ENCODE data around the gene SEC61A1.

SEC61A1 gene

DNA sequence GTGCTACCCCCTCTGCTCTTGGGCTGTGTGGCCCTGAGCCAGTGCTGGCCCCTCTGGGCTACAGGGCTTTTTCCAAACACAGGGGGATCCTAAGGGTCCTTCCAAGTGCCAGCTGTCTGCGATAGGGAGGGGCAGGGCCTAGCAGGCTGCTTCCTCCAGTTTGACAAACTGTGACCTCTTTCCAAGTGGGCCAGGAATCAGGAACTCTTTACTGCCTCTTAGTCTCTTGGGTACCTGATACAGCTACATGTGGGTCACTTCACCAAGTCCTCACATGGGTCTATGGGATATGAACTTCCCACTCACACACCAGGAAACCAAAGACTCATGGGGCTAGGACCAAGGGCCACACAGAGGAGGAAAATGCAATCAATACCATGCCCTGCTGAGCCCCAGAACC lies 25.4 kb downstream of the SEC61A1 start:
- DNase-seq (ENCODE audit: low spot score), result no peak

DNA sequence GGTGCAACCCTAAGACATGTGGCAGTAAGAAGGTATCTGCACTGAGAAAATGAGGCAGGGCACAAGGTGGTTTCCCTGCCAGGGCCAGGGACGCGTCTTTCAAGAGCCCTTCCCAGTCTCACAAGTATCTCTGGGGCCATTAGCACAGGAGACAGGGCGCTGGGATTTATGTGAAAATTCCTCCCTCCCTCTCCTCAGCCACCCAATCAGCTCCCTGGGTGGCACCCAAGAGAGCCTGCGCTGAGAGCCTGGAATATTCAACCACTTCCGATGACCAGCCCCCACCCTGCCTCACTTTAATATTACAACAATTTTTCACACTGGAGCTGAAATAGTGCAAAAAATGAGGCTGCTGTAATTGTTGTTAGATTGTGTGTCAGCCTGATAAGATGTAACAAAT lies 26.1 kb downstream of the SEC61A1 start:
- DNase-seq (ENCODE audit: low spot score), result no peak

DNA sequence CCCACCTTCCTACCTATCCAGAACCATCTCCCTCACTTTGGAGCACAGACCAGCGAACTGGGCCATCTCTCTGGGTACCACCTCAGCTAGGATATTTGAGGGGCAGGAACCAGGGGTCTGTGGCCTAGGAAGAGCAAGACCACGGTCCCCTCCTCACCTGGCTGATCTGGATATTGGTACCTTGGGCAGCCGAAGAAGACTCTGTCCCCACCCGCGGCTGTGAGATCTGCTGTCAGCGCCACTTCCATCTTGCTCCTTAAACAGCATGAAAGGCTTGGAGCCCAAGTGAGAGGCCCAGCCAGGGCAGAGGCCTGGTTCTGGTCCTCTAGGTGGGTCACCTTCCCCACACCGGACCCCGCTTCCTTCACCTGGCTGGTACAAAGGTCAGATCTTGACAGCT lies 26.6 kb downstream of the SEC61A1 start:
- no peak for DNase-seq (ENCODE audit: low spot score)

DNA sequence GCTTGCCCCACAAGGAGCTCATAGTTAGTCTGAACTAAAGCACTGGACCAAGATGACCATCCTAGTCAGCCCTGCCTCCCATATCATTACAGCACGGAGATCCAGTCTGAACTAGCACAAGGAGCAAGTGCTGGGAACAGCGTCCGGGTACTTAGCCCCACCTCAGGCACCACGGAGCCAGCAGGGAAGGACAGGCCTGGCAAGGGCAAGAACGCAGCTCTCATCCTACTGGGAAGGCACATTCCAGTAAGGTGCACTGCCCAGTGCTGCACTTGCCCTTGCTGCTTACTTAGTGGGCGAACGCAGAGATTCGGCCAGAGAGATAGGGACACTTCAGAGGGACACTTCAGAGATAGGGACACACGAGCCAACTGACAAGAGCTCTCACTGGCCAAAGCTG lies 27.6 kb downstream of the SEC61A1 start:
- DNase-seq (ENCODE audit: low spot score), result no peak

DNA sequence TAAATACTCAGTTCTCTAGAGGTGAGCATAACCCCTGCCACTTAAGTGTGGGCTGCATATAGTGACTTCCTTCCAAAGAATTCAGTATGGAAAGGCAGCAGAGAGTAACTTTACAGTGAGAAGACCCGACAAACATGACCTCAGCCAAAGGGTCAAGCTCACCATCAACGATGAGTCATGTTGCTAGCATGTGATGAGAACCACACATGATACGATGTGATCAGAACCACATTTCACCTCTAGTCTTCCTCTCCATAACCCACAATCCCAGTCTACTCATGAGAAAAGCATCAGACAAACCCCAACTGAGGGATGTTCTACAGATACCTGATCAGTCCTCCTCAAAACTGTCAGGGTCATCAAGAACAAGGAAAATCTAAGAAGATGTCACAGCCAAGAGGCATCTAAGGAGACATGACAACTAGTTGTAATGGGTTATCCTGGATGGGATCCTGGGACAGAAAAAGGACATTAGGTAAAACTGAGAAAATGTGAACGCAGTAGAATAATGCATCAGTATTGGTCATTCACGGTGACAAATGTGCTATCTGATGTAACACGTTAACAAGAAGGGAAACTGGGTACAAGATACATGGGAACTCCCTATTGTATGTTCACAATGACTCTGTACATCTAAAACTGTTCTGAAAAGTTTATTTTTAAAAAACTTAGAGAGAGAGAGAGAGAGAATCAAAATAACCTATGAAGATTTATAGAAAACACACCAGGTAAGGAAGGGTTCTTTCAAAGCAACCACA lies 28.3 kb downstream of the SEC61A1 start:
- DNase-seq (ENCODE audit: low spot score), result no peak

DNA sequence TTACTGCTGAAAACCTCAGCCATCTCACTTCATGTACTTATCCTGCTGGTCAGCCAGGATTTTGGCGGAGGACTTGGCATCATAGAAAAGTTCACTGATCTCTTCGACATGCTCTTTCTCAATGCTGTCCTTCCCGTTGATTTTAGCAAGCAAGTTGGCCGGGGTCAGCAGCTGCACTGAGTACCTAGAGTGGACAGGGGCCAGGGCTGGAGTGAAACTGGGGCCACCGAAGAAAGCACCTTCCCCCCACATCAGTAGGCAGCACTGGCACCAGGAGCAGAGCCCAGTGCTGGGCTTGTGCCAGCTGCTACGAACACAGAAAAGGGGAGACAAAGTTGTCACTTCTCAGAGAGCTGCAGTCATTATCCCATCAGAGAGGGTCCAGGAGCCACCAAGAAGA lies 29.0 kb downstream of the SEC61A1 start:
- DNase-seq (ENCODE audit: low spot score), result no peak

DNA sequence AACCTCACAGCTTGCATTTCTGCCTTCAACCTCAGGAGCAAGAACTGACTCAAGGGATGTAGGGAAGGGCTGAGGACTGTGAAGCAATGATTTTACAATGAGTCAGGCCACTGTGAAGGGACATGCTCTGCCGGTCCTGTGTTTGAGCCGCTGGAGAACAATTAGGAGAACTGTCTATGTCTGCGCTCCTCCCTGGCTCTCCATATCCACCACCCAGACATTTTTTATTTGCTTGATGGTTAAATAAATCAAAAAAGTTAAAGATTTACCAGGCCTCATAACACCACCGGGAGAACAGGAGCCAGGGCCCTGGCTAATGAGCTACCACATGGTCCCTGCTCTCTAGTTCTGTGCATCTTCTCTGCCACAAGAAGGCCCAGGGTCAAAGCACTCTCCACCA lies 29.6 kb downstream of the SEC61A1 start:
- no peak for DNase-seq (ENCODE audit: low spot score)

DNA sequence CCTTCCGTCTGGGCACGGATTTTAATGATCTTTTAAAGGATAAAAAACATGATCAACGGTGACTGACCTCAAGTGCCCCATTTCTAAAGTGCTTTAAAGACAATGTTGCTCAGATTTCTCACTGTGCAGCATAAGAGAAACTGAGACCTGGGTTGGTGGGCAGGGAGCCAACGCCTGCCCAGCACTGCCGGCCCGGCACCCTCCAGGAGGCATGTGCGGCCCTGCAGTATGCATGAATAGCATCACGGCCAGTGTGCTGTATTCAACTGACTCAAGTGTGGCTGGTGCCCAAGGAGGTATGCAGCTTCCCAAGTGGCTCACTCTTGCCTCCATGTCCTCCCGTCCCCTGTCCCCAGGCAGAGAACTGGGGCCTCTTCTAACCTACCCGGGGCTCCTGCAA lies 30.3 kb downstream of the SEC61A1 start:
- no peak for DNase-seq (ENCODE audit: low spot score)

DNA sequence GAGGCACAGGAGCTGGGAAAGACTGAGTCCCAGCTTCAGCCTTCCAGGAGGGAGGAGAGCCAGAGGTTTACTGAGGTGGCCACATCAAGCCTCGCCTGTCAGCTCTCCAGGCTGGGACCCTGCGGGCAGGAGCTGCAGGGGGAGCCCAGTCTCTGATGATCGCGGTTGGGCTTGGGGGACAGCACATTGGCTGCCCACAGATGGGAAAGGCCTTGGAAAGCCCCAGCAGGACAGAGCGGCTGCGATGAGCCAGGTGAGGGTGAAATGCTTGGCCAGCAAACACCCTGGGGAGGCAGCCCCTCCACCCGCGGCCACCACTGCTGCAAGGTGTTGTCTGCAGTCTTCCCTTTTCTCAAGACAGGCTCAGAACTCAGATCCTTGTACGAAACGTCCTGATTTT lies 31.2 kb downstream of the SEC61A1 start:
- no peak for DNase-seq (ENCODE audit: low spot score)

DNA sequence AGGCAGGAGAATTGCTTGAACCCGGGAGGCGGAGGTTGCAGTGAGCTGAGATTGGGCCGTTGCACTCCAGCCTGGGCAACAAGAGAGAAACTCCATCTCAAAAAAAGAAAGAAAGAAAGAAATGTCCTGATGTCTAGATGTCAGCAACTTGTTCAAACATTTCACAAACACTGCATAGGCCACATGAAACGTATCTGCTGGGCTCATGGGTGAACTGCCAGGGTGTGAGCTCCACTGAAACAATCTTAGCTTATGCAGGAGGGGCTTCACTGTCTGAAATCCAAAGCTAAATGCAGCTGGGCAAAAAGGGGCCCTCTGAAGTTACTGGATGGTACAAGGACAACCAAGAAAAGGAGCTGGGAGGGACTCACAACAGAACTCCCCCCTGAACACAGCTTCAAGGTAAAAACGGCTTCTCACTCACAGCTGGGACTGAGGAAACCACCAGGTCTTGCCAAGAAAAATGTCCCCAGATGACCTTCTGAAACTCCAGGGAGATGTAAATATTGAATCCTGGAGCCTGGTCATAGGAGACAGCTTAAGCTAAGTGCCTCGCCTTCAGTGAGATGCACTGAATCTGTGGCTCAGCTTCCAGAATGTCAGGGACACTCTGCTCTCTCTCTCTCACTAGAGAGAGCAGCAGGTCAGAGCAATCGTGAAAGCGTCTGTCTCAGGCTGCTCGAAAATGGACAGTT lies 31.9 kb downstream of the SEC61A1 start:
- no peak for DNase-seq (ENCODE audit: low spot score)

DNA sequence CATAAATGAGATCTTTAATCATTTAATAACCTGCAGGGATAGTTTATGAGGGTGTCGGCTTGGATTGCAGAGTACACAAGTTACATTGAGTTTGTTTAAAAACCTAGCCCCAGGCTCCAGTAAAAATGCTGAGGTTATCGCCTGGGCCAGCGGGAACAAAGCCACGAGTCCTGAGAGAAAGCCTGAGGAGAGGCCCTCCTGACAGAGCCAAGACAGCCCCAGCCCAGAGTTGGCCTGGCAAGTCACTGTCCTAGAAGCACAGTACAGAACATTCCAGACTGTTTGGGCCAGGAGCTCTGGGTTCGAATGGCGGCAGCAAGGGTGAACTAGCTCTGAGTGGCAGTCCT lies 32.4 kb downstream of the SEC61A1 start:
- DNase-seq (ENCODE audit: low spot score), result no peak

DNA sequence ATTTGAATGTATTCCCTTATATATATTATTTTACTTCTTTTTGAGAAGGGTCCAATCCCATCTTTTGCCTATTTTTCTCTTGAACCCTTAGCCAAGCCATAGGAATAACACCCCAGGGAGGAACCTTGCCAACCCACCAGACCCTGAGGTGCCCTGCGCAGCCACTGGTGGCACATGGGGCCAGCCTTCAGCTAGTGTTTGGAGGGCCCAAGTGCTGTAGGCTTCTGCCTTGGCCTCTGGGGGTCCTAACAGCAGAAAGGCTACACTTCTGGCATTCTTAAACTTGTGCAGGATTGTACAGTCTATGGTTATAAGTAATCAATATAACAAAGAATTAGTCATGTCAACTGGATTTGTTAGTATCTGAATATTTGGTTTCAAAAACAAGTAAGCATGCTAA lies 36.9 kb downstream of the SEC61A1 start:
- DNase-seq (ENCODE audit: low spot score), result no peak

DNA sequence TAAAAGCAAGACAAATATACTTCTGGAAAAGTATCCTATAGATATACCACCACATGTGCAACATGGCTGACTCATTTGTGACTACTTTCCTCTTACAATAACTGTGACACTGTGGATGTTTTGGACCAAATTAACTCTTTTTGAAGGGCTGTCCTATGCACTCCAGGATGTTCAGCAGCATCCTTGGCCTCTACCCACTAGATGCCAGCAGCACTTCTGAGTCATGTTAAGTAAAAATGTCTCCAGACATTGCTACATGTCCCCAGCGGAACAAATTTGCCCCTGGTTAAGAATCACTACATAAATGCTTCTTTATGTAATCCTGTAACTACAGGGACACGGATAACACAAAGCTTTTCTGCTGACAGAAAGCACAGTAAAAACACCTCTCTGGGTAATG lies 39.3 kb downstream of the SEC61A1 start:
- DNase-seq (ENCODE audit: low spot score), result no peak

DNA sequence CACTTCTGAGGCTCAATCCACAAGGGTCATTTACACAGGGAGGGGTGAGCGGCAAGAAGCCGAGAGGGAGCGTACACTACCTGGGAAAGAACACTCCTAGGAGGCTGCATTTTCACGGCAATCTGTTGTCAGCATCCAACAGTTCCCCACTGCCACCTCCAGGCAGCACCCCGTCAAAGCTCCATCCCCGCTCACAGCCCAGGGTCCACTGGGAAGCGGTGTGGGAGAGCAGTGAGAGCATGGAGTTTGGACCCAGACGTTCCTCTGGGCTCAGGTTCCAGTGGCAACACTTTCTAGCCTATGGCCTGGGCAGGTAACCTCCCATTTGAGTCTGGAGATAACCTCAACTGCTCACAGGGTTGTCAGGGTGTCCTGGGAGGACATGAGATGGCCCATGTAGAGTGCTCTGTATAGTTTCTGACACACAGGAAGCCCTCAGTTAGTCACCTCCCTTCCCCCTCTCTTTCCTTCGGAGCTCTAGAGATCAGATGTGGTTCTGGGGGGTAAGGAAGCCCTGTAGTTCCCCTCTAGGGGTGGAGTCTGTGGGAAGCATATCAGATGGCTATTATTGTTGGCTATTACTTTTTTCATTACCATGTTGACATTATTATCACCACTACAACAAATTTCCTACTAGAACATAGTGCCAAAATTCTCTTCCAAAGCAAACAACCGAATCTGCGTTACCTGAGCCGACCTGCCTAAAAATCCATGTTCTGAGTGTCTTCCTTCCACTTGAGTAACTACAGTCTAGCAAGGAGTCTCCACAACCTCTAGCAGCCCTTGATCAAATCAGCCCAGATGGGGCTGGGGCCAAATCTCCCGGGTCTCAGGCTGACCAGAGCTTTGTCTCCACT lies 42.3 kb downstream of the SEC61A1 start:
- no peak for DNase-seq (ENCODE audit: low spot score)

DNA sequence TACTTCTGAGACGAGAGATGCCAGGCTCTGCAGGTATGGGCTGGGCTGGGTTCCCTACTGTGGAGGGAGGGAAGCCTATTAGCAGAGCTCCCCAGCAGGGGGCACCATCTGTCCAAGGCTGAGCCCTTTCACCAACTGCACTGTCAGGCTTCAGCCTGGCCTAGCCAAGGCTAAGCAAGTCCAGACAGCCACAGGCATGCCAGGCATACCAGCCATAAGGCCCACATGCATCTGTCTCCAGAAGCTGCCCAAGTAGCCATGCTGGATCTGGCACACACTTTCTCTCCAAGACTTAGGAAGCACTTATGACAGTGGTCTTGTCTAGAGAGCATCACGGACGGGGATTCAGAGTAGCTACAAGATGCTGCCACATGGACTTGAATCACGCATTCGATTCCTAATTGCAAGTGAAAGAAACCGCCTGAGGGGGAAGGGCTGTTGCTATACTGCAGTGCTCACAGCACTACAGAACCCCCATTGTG lies 43.0 kb downstream of the SEC61A1 start:
- DNase-seq (ENCODE audit: low spot score), result peak; percentile 88

DNA sequence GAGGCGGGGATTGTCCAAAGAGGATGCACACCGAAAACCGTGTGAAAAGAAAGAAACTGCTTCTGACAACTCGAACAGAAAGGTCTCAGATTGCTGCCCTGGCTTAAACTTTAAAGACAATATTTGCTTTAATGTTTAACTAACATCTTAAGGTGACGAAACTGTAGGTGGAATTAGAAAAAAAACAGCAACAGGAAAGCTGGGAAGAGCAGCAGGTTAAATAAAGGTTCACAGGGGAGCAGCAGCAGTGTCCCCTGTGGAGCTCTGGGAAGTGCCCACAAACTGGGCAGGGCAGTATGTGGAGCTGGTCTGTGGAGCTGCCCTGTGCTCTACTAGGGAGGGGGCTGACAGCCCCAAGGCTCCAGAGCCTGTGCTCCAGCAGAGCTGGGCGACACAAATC lies 46.0 kb downstream of the SEC61A1 start:
- no peak for DNase-seq (ENCODE audit: low spot score)

DNA sequence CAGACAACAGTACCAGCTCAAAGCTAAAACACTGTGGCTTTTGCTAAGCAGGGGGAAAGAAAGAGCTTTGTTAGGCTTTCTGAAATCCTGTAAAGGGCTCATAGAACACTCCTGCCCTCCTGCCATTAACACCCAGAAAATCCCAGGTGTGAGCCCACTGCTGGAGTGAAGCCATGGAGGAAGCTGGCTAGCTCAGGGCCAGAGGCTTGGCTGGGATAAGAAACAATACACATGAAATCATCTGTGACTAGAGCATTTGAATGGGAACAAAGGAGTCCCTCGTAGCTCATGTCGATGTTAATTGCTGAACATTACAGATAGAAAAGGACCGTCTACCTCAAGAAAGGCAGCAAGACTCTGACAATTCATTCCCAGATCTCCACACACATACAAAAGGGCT lies 47.9 kb downstream of the SEC61A1 start:
- DNase-seq (ENCODE audit: low spot score), result no peak

DNA sequence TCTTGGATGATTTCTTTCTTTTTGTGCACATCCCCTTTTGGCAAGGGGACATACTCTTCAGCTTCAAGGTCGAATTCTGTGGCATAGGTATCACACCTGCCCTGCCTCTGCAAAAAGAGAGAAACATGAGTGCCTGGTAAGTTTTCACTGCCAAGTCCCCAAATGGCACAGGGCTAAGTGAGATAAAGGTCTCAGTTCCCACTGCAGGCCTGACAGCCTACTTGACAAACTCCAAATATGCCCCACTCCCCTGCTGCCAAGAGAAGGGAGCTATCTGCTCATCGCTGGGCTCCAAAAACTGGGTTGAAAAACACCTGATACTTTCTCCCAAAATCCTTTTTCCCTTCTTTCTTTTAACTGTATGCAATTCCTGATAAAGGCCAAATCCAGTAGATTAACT lies 48.4 kb downstream of the SEC61A1 start:
- no peak for DNase-seq (ENCODE audit: low spot score)

DNA sequence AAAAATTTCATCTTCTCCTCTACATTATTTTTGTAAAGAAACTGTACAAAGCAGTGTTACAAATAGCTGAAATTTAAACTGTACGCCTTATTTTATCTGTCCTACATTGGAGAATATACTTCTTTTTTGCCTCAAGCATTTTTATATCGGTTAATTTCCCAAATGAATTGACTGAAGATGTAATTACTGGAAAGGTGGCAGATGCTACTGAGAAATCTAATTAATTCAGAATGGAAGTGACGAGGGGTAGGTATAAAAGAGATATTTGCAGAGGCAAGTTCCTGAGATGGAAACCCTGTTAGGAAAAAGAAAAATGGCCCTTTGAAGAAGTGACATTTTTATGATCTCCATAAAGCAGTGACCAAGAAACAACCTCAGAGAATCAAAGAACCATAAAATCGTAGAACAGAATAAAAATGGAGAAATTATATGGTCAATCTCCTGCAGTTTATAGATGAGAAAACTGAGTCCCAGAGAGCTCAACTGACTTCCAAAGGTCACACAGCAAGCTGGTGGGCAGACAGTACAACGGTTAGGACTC lies 51.0 kb downstream of the SEC61A1 start:
- no peak for DNase-seq (ENCODE audit: low spot score)

DNA sequence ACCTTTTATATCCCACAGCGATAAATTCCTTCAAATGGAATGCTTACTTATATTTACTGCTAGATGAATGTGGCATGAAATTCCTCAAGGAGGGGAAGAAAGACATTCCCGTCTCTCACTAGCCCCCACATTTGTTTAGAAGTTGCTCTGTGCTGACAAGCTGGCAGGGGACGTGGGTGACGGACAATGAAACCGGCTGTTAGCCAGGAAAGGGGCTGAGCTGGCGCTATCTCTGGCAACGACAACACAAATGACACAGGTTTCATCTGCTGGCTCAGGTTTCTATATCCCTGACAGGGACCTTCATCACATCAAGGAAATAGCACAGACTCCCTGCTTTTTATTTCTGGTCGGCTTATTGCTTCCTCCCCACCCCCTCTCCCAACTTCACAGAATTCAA lies 55.6 kb downstream of the SEC61A1 start:
- no peak for DNase-seq (ENCODE audit: low spot score)

DNA sequence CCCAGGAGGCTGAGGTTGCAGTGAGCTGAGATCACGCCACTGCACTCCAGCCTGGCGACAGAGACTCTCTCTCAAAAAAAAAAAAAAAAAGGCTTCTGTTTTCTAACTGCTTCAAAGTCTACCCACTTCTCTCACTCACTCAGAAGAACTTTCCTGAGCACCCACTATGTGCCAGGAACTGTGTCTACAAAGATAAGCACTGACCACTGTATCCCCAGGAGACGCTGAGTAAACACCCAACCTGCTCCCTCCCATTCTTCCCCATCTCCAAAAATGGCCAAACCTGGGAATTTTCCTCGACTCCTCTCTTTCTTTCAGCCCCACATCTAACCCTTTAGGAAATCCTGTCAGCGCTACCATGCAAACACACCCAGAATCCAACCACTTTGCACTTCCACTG lies 58.9 kb downstream of the SEC61A1 start:
- DNase-seq (ENCODE audit: low spot score), result no peak

DNA sequence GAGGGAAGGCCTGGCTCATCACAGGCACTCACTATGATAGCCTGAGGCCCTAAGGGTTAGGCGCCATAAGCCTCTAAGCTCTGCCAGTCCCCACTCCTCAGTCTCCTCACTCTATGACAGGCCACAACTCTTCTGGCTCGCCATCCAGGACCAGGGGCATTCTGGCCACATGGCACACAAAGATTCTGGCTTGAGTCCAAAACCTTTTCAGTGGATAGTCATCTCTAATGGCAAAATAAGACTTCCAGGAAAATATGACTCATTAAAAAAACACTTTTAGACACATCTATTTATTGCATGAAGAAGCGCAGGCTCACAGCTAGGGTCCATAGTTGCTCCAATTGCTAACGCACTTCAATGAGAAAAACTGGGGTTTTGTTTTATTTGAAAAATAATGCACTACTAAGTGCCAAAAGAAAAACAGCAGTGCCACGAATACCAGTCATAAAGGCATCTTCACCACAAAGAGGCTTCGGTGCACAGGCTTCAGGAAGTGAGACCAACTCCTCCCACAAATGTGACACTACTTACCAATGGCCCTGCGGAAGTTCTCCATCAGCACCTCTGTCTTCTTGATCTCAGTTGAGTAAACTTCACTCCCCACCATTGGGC lies 60.2 kb downstream of the SEC61A1 start:
- no peak for DNase-seq (ENCODE audit: low spot score)

All from Ammon's horn (tissue), 1 donor.